OCI-LY1 (cell line): Measurements from ENCODE around the gene ZBTB20.

Experiments
- H2AFZ ChIP-seq: fragments of 200-600 bp; sonication (generic), shearing (Covaris generic); 2 replicates; pipeline ENCODE4 v1.6.0; 2014; ENCODE audit warnings: antibody characterized with exemption, mild to moderate bottlenecking, low read length
- H3F3A ChIP-seq: fragments of 200-600 bp; sonication (generic), shearing (Covaris generic); 2 replicates; pipeline ENCODE4 v1.6.0; 2014; ENCODE audit warnings: mild to moderate bottlenecking, antibody characterized with exemption, low read length, moderate library complexity; ENCODE audit not compliant: insufficient read depth
- H3K27ac ChIP-seq: fragments of 200-600 bp; sonication (generic); 2 replicates; pipeline ENCODE4 v1.5.1; 2014; ENCODE audit warnings: low read length, mixed run types, mild to moderate bottlenecking, low read depth; ENCODE audit not compliant: poor library complexity, severe bottlenecking
- H3K27me3 ChIP-seq: fragments of 200-600 bp; sonication (generic); 2 replicates; pipeline ENCODE4 v1.6.0; 2014; ENCODE audit warnings: antibody characterized with exemption, mild to moderate bottlenecking, low read length, moderate library complexity; ENCODE audit not compliant: insufficient read depth
- H3K36me3 ChIP-seq: fragments of 200-600 bp; sonication (generic); 2 replicates; pipeline ENCODE4 v1.6.1; 2014; ENCODE audit warnings: mild to moderate bottlenecking, antibody characterized with exemption, low read length, moderate library complexity, mixed read lengths; ENCODE audit not compliant: insufficient read depth
- H3K4me1 ChIP-seq: fragments of 200-600 bp; sonication (generic); 2 replicates; pipeline ENCODE4 v1.5.1; 2014; ENCODE audit warnings: mild to moderate bottlenecking, low read length, moderate library complexity; ENCODE audit not compliant: insufficient read depth, severe bottlenecking
- H3K4me2 ChIP-seq: fragments of 200-600 bp; sonication (generic), shearing (Covaris generic); 2 replicates; pipeline ENCODE4 v1.6.1; 2014; ENCODE audit warnings: low read length
- H3K4me3 ChIP-seq: fragments of 200-600 bp; sonication (generic); 2 replicates; pipeline ENCODE4 v1.5.1; 2014; ENCODE audit warnings: low read length, low read depth, mild to moderate bottlenecking, mixed read lengths; ENCODE audit not compliant: poor library complexity, severe bottlenecking
- H3K79me2 ChIP-seq: fragments of 200-600 bp; shearing (Covaris generic); 2 replicates; pipeline ENCODE4 v1.6.1; 2016; ENCODE audit warnings: mixed run types, low read length, mixed read lengths; ENCODE audit not compliant: insufficient read depth
- H3K9ac ChIP-seq: fragments of 200-600 bp; sonication (generic), shearing (Covaris generic); 2 replicates; pipeline ENCODE4 v1.6.1; 2014; ENCODE audit warnings: mild to moderate bottlenecking, low read length, mixed read lengths
- H3K9me2 ChIP-seq: fragments of 200-600 bp; sonication (generic), shearing (Covaris generic); 2 replicates; pipeline ENCODE4 v1.6.1; 2014; ENCODE audit warnings: low read depth, mild to moderate bottlenecking, low read length, mixed read lengths
- H3K9me3 ChIP-seq: fragments of 200-600 bp; shearing (Covaris generic); 2 replicates; pipeline ENCODE4 v1.6.1; 2014; ENCODE audit warnings: low read length, mixed read lengths
- H4K20me1 ChIP-seq: fragments of 200-600 bp; sonication (generic), shearing (Covaris generic); 2 replicates; pipeline ENCODE4 v1.6.0; 2016; ENCODE audit warnings: mild to moderate bottlenecking, low read length; ENCODE audit not compliant: insufficient read depth
- EZH2 ChIP-seq: fragments of 200-600 bp; sonication (generic), shearing (Covaris generic); IDR thresholded peaks from 2 replicates; pipeline ENCODE4 v1.8.0; 2017; ENCODE audit warnings: borderline replicate concordance, mixed run types, mild to moderate bottlenecking, antibody characterized with exemption, low read length, moderate library complexity, mixed read lengths
- TF ChIP-seq, protein P1 (sequence below): fragments of 200-600 bp; sonication (generic), shearing (Covaris generic); IDR thresholded peaks from 2 replicates; pipeline ENCODE4 v1.5.1; 2017; ENCODE audit warnings: mild to moderate bottlenecking, antibody characterized with exemption, low read length, moderate library complexity, mixed read lengths

The ZBTB20 gene

DNA sequence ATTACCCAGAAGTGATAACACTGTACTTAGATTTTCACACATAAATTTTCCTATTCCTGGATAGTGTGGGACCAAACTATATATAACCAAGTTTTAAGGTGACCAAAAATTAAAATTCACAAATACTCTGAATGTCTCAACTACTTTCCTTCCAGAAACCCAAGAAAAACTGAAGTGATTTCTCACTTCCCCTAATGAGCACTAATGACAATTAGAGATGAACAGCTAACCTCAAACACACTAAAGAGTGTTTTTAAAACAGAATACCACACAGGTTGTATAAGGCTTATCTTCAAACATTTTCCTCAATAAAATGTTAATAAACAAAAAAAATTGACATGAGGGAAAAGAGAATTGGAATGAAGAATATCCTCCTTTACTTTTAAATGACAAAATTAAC is 188.2 kb downstream of the ZBTB20 start:
- Histone ChIP-seq H3K27me3 (no peaks in the 10 kb centered on the region), H3K9me2 (no peaks in the 10 kb centered on the region), H3K4me3 (no peak overlapping the region), H2AFZ (no peak overlapping the region), H3K4me2 (no peak overlapping the region), H3K9ac (no peak overlapping the region), H3K27ac (no peak overlapping the region), H3F3A (no peaks in the 10 kb centered on the region), H4K20me1 (no peaks in the 10 kb centered on the region), H3K9me3 (no peaks in the 10 kb centered on the region), H3K36me3 (no peaks in the 10 kb centered on the region), H3K79me2 (no peaks in the 10 kb centered on the region), H3K4me1 (no peaks in the 10 kb centered on the region)
- TF ChIP-seq, protein P1, sequence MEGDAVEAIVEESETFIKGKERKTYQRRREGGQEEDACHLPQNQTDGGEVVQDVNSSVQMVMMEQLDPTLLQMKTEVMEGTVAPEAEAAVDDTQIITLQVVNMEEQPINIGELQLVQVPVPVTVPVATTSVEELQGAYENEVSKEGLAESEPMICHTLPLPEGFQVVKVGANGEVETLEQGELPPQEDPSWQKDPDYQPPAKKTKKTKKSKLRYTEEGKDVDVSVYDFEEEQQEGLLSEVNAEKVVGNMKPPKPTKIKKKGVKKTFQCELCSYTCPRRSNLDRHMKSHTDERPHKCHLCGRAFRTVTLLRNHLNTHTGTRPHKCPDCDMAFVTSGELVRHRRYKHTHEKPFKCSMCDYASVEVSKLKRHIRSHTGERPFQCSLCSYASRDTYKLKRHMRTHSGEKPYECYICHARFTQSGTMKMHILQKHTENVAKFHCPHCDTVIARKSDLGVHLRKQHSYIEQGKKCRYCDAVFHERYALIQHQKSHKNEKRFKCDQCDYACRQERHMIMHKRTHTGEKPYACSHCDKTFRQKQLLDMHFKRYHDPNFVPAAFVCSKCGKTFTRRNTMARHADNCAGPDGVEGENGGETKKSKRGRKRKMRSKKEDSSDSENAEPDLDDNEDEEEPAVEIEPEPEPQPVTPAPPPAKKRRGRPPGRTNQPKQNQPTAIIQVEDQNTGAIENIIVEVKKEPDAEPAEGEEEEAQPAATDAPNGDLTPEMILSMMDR, result no peak
- no peak for TF ChIP-seq EZH2

DNA sequence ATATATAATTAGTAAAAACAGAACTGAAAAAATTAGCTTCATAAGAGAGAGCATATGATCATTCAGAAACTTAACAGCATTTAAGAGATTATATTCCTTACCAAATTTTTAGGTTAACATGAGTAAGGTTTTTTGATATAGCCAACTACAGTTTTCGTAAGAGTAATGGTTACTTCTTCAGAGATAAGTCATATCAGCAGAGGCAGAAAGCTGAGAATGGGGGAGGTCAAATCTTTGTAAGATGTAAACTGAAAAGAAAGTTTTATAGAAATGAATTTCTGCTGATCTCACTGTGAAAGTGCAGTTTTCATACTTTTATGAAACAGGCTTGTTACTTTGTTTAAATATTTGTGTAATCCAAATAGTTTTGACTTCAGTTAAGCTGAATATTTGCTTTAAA is 193.3 kb downstream of the ZBTB20 start:
- H2AFZ ChIP-seq, result no peak overlapping the region
- H3K9me3 ChIP-seq, result no peaks in the 10 kb centered on the region
- no peak overlapping the region for H3K4me2 ChIP-seq

DNA sequence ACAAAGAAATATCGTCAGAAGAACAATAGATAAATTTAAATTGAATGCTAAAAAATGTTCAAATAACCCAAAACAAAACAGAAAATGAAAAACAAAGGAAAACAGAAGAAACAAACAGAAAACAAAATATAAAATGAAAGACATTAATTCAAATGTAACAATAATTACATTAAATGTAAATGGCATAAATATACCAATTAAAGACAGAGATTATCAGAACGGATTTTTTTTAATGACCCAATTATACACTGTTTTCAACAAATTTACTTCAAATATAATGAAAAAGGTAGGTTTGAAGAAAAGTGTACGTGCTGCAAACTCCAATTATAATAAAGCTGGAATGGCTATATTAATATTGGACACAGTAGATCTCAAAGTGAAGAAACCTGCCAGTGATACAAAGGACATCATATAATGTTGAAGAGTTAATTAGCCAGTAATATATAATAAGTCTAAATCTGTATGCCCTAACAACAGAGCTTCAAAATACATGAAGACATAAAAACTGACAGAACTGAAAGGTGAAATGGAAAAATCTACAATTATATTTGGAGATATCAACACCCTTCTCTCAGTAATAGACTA is 193.8 kb downstream of the ZBTB20 start:
- no peaks in the 10 kb centered on the region for H3F3A ChIP-seq
- no peak overlapping the region for H3K9ac ChIP-seq
- H3K27ac ChIP-seq, result no peak overlapping the region
- TF ChIP-seq, protein P1, result no peak
- TF ChIP-seq EZH2, result no peak
- H3K9me3 ChIP-seq, result no peaks in the 10 kb centered on the region
- H3K9me2 ChIP-seq, result no peaks in the 10 kb centered on the region
- no peaks in the 10 kb centered on the region for H3K4me1 ChIP-seq
- H3K4me3 ChIP-seq, result no peak overlapping the region
- H3K79me2 ChIP-seq, result no peaks in the 10 kb centered on the region
- no peaks in the 10 kb centered on the region for H3K27me3 ChIP-seq
- no peak overlapping the region for H2AFZ ChIP-seq
- no peaks in the 10 kb centered on the region for H4K20me1 ChIP-seq
- no peaks in the 10 kb centered on the region for H3K36me3 ChIP-seq
- no peak overlapping the region for H3K4me2 ChIP-seq

More for the DNA sequence above, 193.3 kb downstream of the ZBTB20 start:
- Histone ChIP-seq H3K4me1 (no peaks in the 10 kb centered on the region), H3K79me2 (no peaks in the 10 kb centered on the region), H3K4me3 (no peak overlapping the region), H3K36me3 (no peaks in the 10 kb centered on the region), H4K20me1 (no peaks in the 10 kb centered on the region), H3K9ac (no peak overlapping the region), H3K27ac (no peak overlapping the region), H3F3A (no peaks in the 10 kb centered on the region), H3K9me2 (no peaks in the 10 kb centered on the region), H3K27me3 (no peaks in the 10 kb centered on the region)
- TF ChIP-seq, protein P1, result no peak
- TF ChIP-seq EZH2, result no peak
